HUES6 (cell line): ENCODE results near the gene GBP3.
"Not testable (repeated sequence)": the region's sequence is repeated elsewhere in the genome, so short reads cannot be mapped to it uniquely, and the experiment has no call there.

Source experiments
- H3K27ac ChIP-seq: 2 replicates; pipeline ENCODE4 v1.7.0; 2013; ENCODE audit warnings: low read depth, mild to moderate bottlenecking, low read length, inconsistent platforms
- H3K27me3 ChIP-seq: 2 replicates; pipeline ENCODE4 v1.6.1; 2013; ENCODE audit warnings: low read length; ENCODE audit not compliant: control insufficient read depth, insufficient read depth
- H3K36me3 ChIP-seq: 2 replicates; pipeline ENCODE4 v1.6.1; 2013; ENCODE audit warnings: low read length; ENCODE audit not compliant: control insufficient read depth, insufficient read depth
- H3K4me1 ChIP-seq: 2 replicates; pipeline ENCODE4 v1.6.1; 2013; ENCODE audit warnings: low read length; ENCODE audit not compliant: control insufficient read depth, insufficient read depth
- H3K4me3 ChIP-seq: 2 replicates; pipeline ENCODE4 v1.5.1; 2013; ENCODE audit warnings: low read depth, low read length
- H3K9ac ChIP-seq: one replicate; pipeline ENCODE4 v1.6.1; 2013; ENCODE audit warnings: mild to moderate bottlenecking, low read length
- H3K9me3 ChIP-seq: 2 replicates; pipeline ENCODE4 v1.6.1; 2013; ENCODE audit warnings: low read depth, low read length; ENCODE audit not compliant: control insufficient read depth, insufficient read depth

Gene GBP3

DNA sequence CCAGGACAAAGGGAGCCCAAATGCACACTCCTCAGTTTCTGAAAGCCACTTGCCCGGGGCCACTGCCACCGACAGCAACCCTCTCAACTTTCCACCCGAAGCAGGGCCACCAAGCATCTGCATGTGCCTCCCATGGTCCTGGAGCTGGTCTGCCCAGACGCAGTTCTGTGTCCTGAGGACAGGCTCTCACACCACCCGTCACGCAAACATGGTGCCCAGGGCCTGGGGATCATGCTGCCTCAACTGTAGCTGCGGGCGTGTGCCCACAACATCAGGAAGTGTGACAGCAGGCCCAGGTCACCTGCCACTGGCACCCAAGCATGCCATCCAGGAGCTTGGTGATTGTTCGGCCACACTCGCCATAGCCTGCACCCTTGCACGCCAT lies 28.0 kb upstream of the GBP3 start:
- Histone ChIP-seq H3K27me3 (no peaks in the 10 kb centered on the region), H3K9ac (no peak overlapping the region), H3K27ac (no peak overlapping the region), H3K36me3 (no peaks in the 10 kb centered on the region), H3K9me3 (no peaks in the 10 kb centered on the region), H3K4me3 (no peak overlapping the region), H3K4me1 (no peaks in the 10 kb centered on the region)

GRCh38 chr1:89049901-89050648 lies 27.4 kb upstream of the GBP3 start:
- H3K4me3 ChIP-seq, H3K9ac ChIP-seq, H3K36me3 ChIP-seq, H3K27ac ChIP-seq, H3K9me3 ChIP-seq, H3K4me1 ChIP-seq, H3K27me3 ChIP-seq: not testable (repeated sequence)

- not testable (repeated sequence) for H3K9me3 ChIP-seq, H3K9ac ChIP-seq, H3K27ac ChIP-seq
These were observed 26.5 kb upstream of the GBP3 start for GRCh38 chr1:89049187-89049586.

DNA sequence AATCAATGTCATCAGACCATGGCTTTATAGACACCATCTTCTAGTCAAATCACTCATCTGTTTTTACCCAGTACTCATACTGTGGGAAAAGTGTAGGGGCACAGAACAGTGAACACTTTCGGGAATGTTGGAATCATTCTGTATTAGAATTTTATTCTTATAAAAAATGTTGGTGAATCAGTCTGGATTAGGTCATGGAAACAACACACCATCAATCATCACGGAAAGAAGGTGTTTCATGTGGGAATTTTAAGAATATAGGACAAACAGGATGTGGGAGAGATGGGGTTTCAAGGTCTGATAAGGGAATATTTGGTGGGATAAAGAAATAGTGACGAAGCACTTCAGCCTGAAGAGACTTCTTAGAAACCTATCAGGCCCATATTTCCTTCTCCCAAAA lies 25.1 kb upstream of the GBP3 start:
- Histone ChIP-seq H3K27ac (no peak overlapping the region), H3K36me3 (no peaks in the 10 kb centered on the region), H3K4me3 (no peak overlapping the region), H3K27me3 (no peaks in the 10 kb centered on the region), H3K4me1 (no peaks in the 10 kb centered on the region), H3K9ac (no peak overlapping the region), H3K9me3 (peaks cover 11% of the 10 kb centered on the region; the same call in 1 of the 2 replicates)

More at GRCh38 chr1:89049187-89049586, 26.5 kb upstream of the GBP3 start:
- H3K27me3 ChIP-seq, H3K4me3 ChIP-seq, H3K4me1 ChIP-seq, H3K36me3 ChIP-seq: not testable (repeated sequence)

DNA sequence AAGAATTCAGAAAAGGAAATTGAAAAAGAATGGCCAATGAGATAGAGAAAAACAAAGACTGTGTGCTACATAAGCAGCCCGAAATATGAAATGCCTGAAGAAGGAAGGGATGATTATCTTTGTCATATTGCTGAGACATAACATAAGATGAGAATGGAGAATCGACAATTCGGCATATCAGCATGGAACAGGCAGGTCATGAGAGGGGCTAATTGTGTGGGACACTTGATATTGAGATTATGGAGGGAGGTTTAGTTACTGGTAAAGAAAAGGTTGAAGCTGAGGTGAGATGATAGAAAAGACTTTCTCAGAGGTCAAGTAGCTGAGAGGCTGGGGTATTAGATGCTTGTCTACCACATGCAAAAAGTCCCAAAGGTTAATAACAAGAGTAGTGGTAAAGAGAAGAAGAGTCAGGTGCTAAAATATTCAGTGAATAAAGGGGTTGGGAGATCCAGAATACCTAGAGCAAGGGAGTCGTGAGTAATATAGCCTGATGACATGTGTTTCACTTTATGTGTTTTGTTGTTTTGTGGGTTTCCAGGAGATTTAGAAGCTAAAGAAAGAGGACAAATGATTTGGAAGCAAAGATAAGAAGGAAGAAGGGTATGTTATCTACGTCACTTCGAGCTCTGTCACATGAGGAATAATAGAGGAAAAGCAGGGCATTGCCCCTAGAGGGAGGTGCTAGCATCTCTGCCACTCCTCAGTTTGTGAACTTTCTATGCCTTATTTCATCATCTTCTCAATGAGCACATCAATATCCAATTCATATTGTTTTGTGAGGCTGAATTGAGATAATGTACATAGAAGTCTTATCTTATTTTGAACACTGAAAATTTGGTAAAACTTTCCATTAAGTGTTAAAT lies 23.9 kb upstream of the GBP3 start:
- not testable (repeated sequence) for H3K4me1 ChIP-seq, H3K27me3 ChIP-seq, H3K27ac ChIP-seq, H3K4me3 ChIP-seq, H3K9ac ChIP-seq, H3K36me3 ChIP-seq
- H3K9me3 ChIP-seq: peaks cover 15% of the 10 kb centered on the region; the same call in 1 of the 2 replicates

- H3K4me3 ChIP-seq: no peak overlapping the region
- H3K9me3 ChIP-seq: peaks cover 15% of the 10 kb centered on the region; the same call in 1 of the 2 replicates
- H3K27me3 ChIP-seq: no peaks in the 10 kb centered on the region
- H3K27ac ChIP-seq: no peak overlapping the region
- no peak overlapping the region for H3K9ac ChIP-seq
- no peaks in the 10 kb centered on the region for H3K4me1 ChIP-seq
- no peaks in the 10 kb centered on the region for H3K36me3 ChIP-seq
These were observed 22.5 kb upstream of the GBP3 start for GRCh38 chr1:89044970-89045721.

- Histone ChIP-seq H3K27me3 (no peaks in the 10 kb centered on the region), H3K9ac (no peak overlapping the region), H3K36me3 (no peaks in the 10 kb centered on the region), H3K27ac (no peak overlapping the region), H3K9me3 (peaks cover 15% of the 10 kb centered on the region; the same call in 1 of the 2 replicates), H3K4me1 (no peaks in the 10 kb centered on the region), H3K4me3 (no peak overlapping the region)
These were observed 21.3 kb upstream of the GBP3 start for GRCh38 chr1:89043940-89044339.

DNA sequence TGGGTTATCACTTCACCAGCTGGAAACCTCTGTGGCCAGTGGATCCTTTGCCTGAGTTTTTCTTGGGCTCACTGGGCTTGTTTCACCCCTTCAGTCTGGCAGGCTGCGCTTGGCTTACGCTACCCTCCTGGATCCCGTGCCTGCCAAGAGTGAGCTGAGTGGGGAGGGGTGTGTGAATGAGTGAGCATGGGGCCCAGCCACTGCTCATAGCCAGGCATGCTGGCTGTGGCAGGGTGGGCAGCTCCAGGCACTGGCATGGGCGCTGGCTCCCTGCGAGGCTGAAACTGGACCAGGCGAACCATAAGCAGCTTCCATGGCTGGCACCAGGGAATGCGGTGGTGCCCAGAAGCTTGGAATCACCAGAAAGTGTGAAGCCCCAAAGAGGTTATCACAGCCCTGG lies 19.8 kb upstream of the GBP3 start:
- H3K4me1 ChIP-seq: no peaks in the 10 kb centered on the region
- H3K4me3 ChIP-seq: no peak overlapping the region
- H3K36me3 ChIP-seq: no peaks in the 10 kb centered on the region
- H3K9ac ChIP-seq: no peak overlapping the region
- no peaks in the 10 kb centered on the region for H3K27me3 ChIP-seq
- H3K27ac ChIP-seq: no peak overlapping the region
- peaks cover 15% of the 10 kb centered on the region; the same call in 1 of the 2 replicates for H3K9me3 ChIP-seq

- Histone ChIP-seq H3K4me1 (no peaks in the 10 kb centered on the region), H3K36me3 (no peaks in the 10 kb centered on the region), H3K4me3 (no peak overlapping the region), H3K27me3 (no peaks in the 10 kb centered on the region), H3K9me3 (peaks cover 15% of the 10 kb centered on the region; the same call in 1 of the 2 replicates), H3K9ac (no peak overlapping the region), H3K27ac (no peak overlapping the region)
These were observed 19.1 kb upstream of the GBP3 start for GRCh38 chr1:89041721-89042120.

DNA sequence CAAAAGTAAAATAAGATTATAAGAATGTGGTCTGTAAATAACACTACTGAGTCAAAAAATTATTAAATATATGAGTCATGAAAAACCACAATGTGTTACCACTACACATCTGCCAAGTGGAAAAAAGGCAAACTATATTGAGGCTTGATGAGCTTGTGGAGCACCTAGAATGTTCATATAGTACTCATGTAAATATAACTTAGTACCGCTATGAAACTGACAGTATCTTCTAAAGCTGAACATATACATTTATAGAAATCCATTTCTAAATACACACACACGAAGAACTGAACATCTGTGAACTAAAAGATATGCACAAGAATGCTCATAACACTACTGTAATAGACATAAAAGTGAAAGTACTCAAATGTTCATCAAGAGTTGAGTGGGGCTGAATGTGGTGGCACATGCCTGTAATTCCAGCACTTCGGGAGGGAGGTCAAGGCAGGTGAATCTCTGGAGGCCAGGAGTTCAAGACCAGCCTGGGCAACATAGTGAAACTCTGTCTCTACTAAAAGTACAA lies 18.5 kb upstream of the GBP3 start:
- no peaks in the 10 kb centered on the region for H3K27me3 ChIP-seq
- H3K4me1 ChIP-seq: no peaks in the 10 kb centered on the region
- no peaks in the 10 kb centered on the region for H3K36me3 ChIP-seq
- no peak overlapping the region for H3K27ac ChIP-seq
- no peak overlapping the region for H3K4me3 ChIP-seq
- no peak overlapping the region for H3K9ac ChIP-seq
- peaks cover 15% of the 10 kb centered on the region; the same call in 1 of the 2 replicates for H3K9me3 ChIP-seq
